IMR-90 (cell line): ENCODE data around the gene STATH. TPM values are rescaled to one million over a fixed set of nuclear protein-coding genes. Genes with fewer than 3 reads are reported as not detected.
"Not testable (repeated sequence)": the region's sequence is repeated elsewhere in the genome, so short reads cannot be mapped to it uniquely, and the experiment has no call there.

Experiments
- ATAC-seq: fragments of 200-7000 bp; cut with Tn5 transposase; 2 replicates; pipeline ENCODE4 v1.9.1; 2020; ENCODE audit warnings: low read depth, mild to moderate bottlenecking, moderate library complexity
- BruUV-seq: library from RNA; stranded (reverse); fragments of 400-500 nt; replicated peaks from 2 replicates; lab custom pipeline; 2021; lab: Mats Ljungman, UMichigan
- CTCF ChIA-PET: fragments of 300-600 bp; formaldehyde crosslinking; extraction: SDS; loops from one replicate; lab custom pipeline; 2021; ENCODE audit warnings: antibody characterized with exemption; lab: Yijun Ruan, JAX
- POLR2A ChIA-PET: fragments of 300-600 bp; sonication (Branson Sonifier 250); formaldehyde crosslinking; loops from one replicate; lab custom pipeline; 2022; ENCODE audit warnings: antibody characterized with exemption; ENCODE audit not compliant: unreplicated experiment; lab: Charles Lee
- DNase-seq: peaks from one replicate; pipeline ENCODE4 v3.0.0; 2013
- H2AFZ ChIP-seq: replicated peaks from 2 replicates; pipeline ENCODE3; 2013; ENCODE audit warnings: low read length, mild to moderate bottlenecking; ENCODE audit not compliant: poor library complexity
- H2AK5ac ChIP-seq: 2 replicates; pipeline ENCODE4 v1.6.1; 2013; ENCODE audit warnings: low read depth, low read length, inconsistent platforms
- H2AK9ac ChIP-seq: replicated peaks from 2 replicates; pipeline ENCODE3; 2013; ENCODE audit warnings: mild to moderate bottlenecking, low read depth, low read length, moderate library complexity; ENCODE audit not compliant: poor library complexity
- H2BK120ac ChIP-seq: 2 replicates; pipeline ENCODE4 v1.6.1; 2013; ENCODE audit warnings: low read depth, low read length, inconsistent platforms
- H2BK15ac ChIP-seq: 3 replicates; pipeline ENCODE4 v1.6.1; 2013; ENCODE audit warnings: low read depth, low read length, inconsistent platforms
- H2BK20ac ChIP-seq: 2 replicates; pipeline ENCODE4 v1.6.1; 2013; ENCODE audit warnings: low read depth, mild to moderate bottlenecking, inconsistent platforms, low read length, moderate library complexity
- H2BK5ac ChIP-seq: 2 replicates; pipeline ENCODE4 v1.6.1; 2013; ENCODE audit warnings: mild to moderate bottlenecking, low read depth, low read length, inconsistent platforms; ENCODE audit not compliant: poor library complexity, severe bottlenecking
- H3K14ac ChIP-seq: replicated peaks from 2 replicates; pipeline ENCODE4 v1.6.1; 2013; ENCODE audit warnings: low read depth, low read length, inconsistent platforms
- H3K18ac ChIP-seq: 2 replicates; pipeline ENCODE4 v1.6.1; 2013; ENCODE audit warnings: low read depth, low read length, control low read depth
- H3K23ac ChIP-seq: 2 replicates; pipeline ENCODE4 v1.6.1; 2013; ENCODE audit warnings: low read depth, low read length, inconsistent platforms
- H3K27ac ChIP-seq: 2 replicates; pipeline ENCODE4 v1.5.1; 2013; ENCODE audit warnings: mild to moderate bottlenecking, control low read depth, low read length; ENCODE audit not compliant: insufficient read depth
- H3K27me3 ChIP-seq: 2 replicates; pipeline ENCODE4 v1.6.1; 2013; ENCODE audit warnings: low read length; ENCODE audit not compliant: control insufficient read depth, insufficient read depth
- H3K36me3 ChIP-seq: 2 replicates; pipeline ENCODE4 v1.6.1; 2013; ENCODE audit warnings: low read length, mixed read lengths; ENCODE audit not compliant: control insufficient read depth, insufficient read depth
- H3K4ac ChIP-seq: 2 replicates; pipeline ENCODE4 v1.6.1; 2013; ENCODE audit warnings: low read depth, low read length, inconsistent platforms
- H3K4me1 ChIP-seq: 2 replicates; pipeline ENCODE4 v1.6.1; 2013; ENCODE audit warnings: low read length, mixed read lengths; ENCODE audit not compliant: control insufficient read depth, insufficient read depth
- H3K4me2 ChIP-seq: 2 replicates; pipeline ENCODE4 v1.6.1; 2013; ENCODE audit warnings: low read depth, mild to moderate bottlenecking, control low read depth, low read length, moderate library complexity
- H3K4me3 ChIP-seq: 2 replicates; pipeline ENCODE4 v1.5.1; 2013; ENCODE audit warnings: low read depth, mild to moderate bottlenecking, control low read depth, low read length, moderate library complexity; ENCODE audit not compliant: insufficient read depth
- H3K56ac ChIP-seq: 2 replicates; pipeline ENCODE4 v1.6.1; 2013; ENCODE audit warnings: low read length, inconsistent platforms; ENCODE audit not compliant: insufficient read depth; ENCODE audit errors: extremely low read depth
- H3K79me1 ChIP-seq, 2 experiments: 2 replicates each; pipeline ENCODE4 v1.6.1; 2013; ENCODE audit warnings: low read length in 2 of 2, inconsistent platforms in 1 of 2, low read depth in 1 of 2
- H3K9ac ChIP-seq: 2 replicates; pipeline ENCODE4 v1.6.1; 2013; ENCODE audit warnings: low read depth, low read length, control low read depth
- H3K9me1 ChIP-seq: 2 replicates; pipeline ENCODE4 v1.6.1; 2013; ENCODE audit warnings: low read length, inconsistent platforms; ENCODE audit not compliant: insufficient read depth
- H3K9me3 ChIP-seq: 2 replicates; pipeline ENCODE4 v1.6.1; 2013; ENCODE audit warnings: low read length; ENCODE audit not compliant: control insufficient read depth, insufficient read depth
- H4K20me1 ChIP-seq: 2 replicates; pipeline ENCODE4 v1.6.1; 2013; ENCODE audit warnings: low read length, inconsistent platforms; ENCODE audit not compliant: insufficient read depth
- H4K5ac ChIP-seq: 2 replicates; pipeline ENCODE4 v1.6.1; 2013; ENCODE audit warnings: mild to moderate bottlenecking, low read depth, low read length, control low read depth
- H4K8ac ChIP-seq, 2 experiments: 2 replicates each; pipeline ENCODE4 v1.6.1; 2013; ENCODE audit warnings: low read depth in 2 of 2, low read length in 2 of 2, control low read depth in 1 of 2, inconsistent platforms in 1 of 2
- H4K91ac ChIP-seq: 2 replicates; pipeline ENCODE4 v1.6.1; 2013; ENCODE audit warnings: low read depth, low read length, inconsistent platforms; ENCODE audit not compliant: insufficient read depth
- WGBS, 2 experiments: methylation state at CpG; one replicate each; pipeline versions ENCODE4 v1.1.5 to v1.1.7; 2013; ENCODE audit warnings: missing lambda C conversion rate in 2 of 2; ENCODE audit not compliant: insufficient read length in 1 of 2; ENCODE audit errors: extremely low coverage in 2 of 2; 5-methylcytosine and 5-hydroxymethylcytosine counted together
- dilution Hi-C: fragments of 300-500 bp; cut with HindIII; formaldehyde crosslinking; loops from one replicate; pipeline ENCODE4 v1.14.3; 2018; ENCODE audit warnings: low sequenced_read_pairs; ENCODE audit not compliant: unreplicated experiment
- in situ Hi-C: fragments of 300-500 bp; cut with MboI; formaldehyde crosslinking; loops from 3 replicates; pipeline ENCODE4 v1.14.3; 2019; ENCODE audit warnings: low sequenced_read_pairs, inconsistent platforms, mixed read lengths
- intact Hi-C: fragments of 100-400 bp; cut with micrococcal nuclease; formaldehyde crosslinking; loops from 2 replicates; pipeline ENCODE4 v1.10.0; 2022
- polyA plus RNA-seq, 3 experiments: library from polyadenylated mRNA; depleted of rRNA; stranded (reverse); fragments of >200 nt; gene quantifications; 2 replicates each; pipeline ENCODE4 v1.2.3, GENCODE V29; 2012; ENCODE audit warnings: low replicate concordance in 1 of 3
- total RNA-seq: library from RNA; depleted of rRNA; stranded (reverse); fragments of >200 nt; gene quantifications from 2 replicates; pipeline ENCODE4 v1.2.3, GENCODE V29; 2012; rRNA removed

The STATH gene
- total and polyA plus RNA-seq, 2 of the 4 experiments (the other 2 are of a cell fraction) = not detected

GRCh38 chr4:70050138-70050537 is 54.4 kb downstream of the STATH start, which contains the start of gene HTN1:
Gene HTN1 (plus strand): TSS chr4:70050438. CDS start chr4:70053077, 2,639 bp downstream.
- H2BK120ac ChIP-seq, DNase-seq, H2AK5ac ChIP-seq, H2BK15ac ChIP-seq, H3K79me1 ChIP-seq, H2BK5ac ChIP-seq, POLR2A ChIA-PET, H3K23ac ChIP-seq, H3K9me3 ChIP-seq, ATAC-seq, H3K4me3 ChIP-seq, H3K36me3 ChIP-seq, H3K27ac ChIP-seq, H3K9ac ChIP-seq, CTCF ChIA-PET, H4K5ac ChIP-seq, H2AFZ ChIP-seq, H3K14ac ChIP-seq, H4K20me1 ChIP-seq, dilution Hi-C loops, H3K9me1 ChIP-seq, H2AK9ac ChIP-seq, H3K4me2 ChIP-seq, H4K91ac ChIP-seq, in situ Hi-C loops, H3K56ac ChIP-seq, BruUV-seq, H2BK20ac ChIP-seq, H4K8ac ChIP-seq, H3K27me3 ChIP-seq, H3K4me1 ChIP-seq, H3K18ac ChIP-seq, intact Hi-C loops, H3K4ac ChIP-seq: not testable (repeated sequence)
- WGBS, 2 experiments = no CpG with 5 or more reads among the region's 6 CpGs

Other genes starting within 250 kb of the STATH start
- gene SULT1B1, start 235.3 kb upstream of the STATH start, total RNA-seq = under 0.01 and 0.18 TPM in 2 replicates
- 0.04 and 0.05 TPM in 2 replicates for gene SULT1B1, start 235.3 kb upstream of the STATH start, polyA plus RNA-seq (2012; rRNA removed)
- gene SULT1E1, start 135.8 kb upstream of the STATH start, total RNA-seq = not detected in 2 replicates
- gene SULT1E1, start 135.8 kb upstream of the STATH start, polyA plus RNA-seq (2012; rRNA removed) = not detected in 2 replicates
- not detected in 2 replicates for gene CSN1S1, start 64.9 kb upstream of the STATH start, total RNA-seq
- gene CSN1S1, start 64.9 kb upstream of the STATH start, polyA plus RNA-seq (2012; rRNA removed) = not detected in 2 replicates
- gene CSN2, start 30.2 kb upstream of the STATH start, total RNA-seq = not detected in 2 replicates
- gene CSN2, start 30.2 kb upstream of the STATH start, polyA plus RNA-seq (2012; rRNA removed) = not detected in 2 replicates
- gene HTN3, start 32.5 kb downstream of the STATH start, total RNA-seq = not detected in 2 replicates
- gene HTN3, start 32.5 kb downstream of the STATH start, polyA plus RNA-seq (2012; rRNA removed) = not detected in 2 replicates
- not detected in 2 replicates for gene HTN1, start 54.5 kb downstream of the STATH start, total RNA-seq
- not detected in 2 replicates for gene HTN1, start 54.5 kb downstream of the STATH start, polyA plus RNA-seq (2012; rRNA removed)
- gene PRR27, start 158.3 kb downstream of the STATH start, total RNA-seq = not detected in 2 replicates
- not detected in 2 replicates for gene PRR27, start 158.3 kb downstream of the STATH start, polyA plus RNA-seq (2012; rRNA removed)
- gene ODAM, start 199.8 kb downstream of the STATH start, total RNA-seq = not detected in 2 replicates
- gene ODAM, start 199.8 kb downstream of the STATH start, polyA plus RNA-seq (2012; rRNA removed) = not detected in 2 replicates
- not detected in 2 replicates for gene FDCSP, start 230.2 kb downstream of the STATH start, total RNA-seq
- not detected in 2 replicates for gene FDCSP, start 230.2 kb downstream of the STATH start, polyA plus RNA-seq (2012; rRNA removed)
- not detected in 2 replicates for gene CSN3, start 246.6 kb downstream of the STATH start, total RNA-seq
- not detected in 2 replicates for gene CSN3, start 246.6 kb downstream of the STATH start, polyA plus RNA-seq (2012; rRNA removed)